Measurements from ENCODE around the gene TCIRG1.

Gene TCIRG1

GRCh38 chr11:68016904-68017817 lies 21.7 kb upstream of the TCIRG1 start:
- DNase-seq, result no peak

GRCh38 chr11:68017980-68018729 lies 20.7 kb upstream of the TCIRG1 start:
- DNase-seq, result no peak

GRCh38 chr11:68018730-68019190 lies 20.1 kb upstream of the TCIRG1 start:
- no peak for DNase-seq

- DNase-seq, result no peak
Measured at GRCh38 chr11:68019486-68019885, 19.3 kb upstream of the TCIRG1 start.

DNA sequence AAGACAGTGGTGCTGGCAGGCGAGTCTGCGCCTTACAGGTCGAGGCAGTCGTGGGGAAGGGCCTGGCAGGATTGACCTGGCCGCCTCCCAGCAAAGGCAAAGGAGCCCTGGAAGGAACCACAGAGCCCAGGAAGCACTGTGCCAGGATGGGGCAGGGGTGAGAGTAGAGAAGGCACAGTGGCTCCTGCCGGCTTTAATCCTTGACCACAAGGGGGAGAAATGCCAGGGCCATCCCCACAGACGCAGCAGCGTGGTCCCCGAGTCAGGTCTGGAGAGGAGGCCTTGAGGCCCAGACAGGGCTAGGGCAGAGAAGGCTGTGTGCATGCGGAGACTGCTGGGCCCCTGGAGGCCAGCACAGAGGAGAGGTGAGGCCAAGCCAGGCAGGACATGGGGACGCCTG lies 18.2 kb upstream of the TCIRG1 start:
- no peak for DNase-seq

DNA sequence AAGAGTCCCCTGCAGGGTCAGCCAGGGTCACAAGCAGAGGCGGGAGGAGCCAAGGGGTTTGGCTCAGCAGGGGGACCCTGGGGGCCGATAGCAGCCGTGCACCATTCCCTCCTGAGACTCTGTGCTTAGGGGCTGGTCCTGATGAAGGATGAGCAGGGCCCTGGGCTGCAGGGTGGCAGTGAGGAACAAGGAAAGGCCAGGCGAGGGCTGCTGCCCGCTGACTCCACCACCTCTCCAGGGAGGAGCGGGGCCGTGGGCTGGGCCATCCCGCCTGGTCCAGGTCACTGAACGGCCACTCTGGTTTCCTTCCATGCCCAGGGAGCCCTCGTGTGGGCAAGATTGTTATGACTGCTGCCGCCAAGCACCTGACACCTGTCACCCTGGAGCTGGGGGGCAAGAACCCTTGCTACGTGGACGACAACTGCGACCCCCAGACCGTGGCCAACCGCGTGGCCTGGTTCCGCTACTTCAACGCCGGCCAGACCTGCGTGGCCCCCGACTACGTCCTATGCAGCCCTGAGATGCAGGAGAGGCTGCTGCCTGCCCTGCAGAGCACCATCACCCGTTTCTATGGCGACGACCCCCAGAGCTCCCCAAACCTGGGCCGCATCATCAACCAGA lies 17.5 kb upstream of the TCIRG1 start:
- peak; percentile 47 for DNase-seq

DNA sequence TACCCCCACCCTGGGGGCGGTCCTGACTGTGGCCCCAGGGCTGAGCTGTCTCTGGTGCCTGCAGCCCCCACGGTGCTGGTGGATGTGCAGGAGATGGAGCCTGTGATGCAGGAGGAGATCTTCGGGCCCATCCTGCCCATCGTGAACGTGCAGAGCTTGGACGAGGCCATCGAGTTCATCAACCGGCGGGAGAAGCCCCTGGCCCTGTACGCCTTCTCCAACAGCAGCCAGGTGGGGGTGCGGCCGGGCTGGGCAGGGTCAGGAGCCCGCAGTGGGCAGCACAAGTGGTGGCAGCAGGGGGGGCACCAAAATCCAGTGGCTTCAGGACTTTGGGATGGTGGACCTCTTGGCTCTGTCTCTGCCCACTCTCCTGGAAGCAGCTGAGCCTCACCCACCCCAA lies 16.3 kb upstream of the TCIRG1 start:
- no peak for DNase-seq

GRCh38 chr11:68024508-68024907 lies 14.3 kb upstream of the TCIRG1 start:
- DNase-seq, result no peak

GRCh38 chr11:68025047-68025446 lies 13.8 kb upstream of the TCIRG1 start:
- DNase-seq, result no peak

DNA sequence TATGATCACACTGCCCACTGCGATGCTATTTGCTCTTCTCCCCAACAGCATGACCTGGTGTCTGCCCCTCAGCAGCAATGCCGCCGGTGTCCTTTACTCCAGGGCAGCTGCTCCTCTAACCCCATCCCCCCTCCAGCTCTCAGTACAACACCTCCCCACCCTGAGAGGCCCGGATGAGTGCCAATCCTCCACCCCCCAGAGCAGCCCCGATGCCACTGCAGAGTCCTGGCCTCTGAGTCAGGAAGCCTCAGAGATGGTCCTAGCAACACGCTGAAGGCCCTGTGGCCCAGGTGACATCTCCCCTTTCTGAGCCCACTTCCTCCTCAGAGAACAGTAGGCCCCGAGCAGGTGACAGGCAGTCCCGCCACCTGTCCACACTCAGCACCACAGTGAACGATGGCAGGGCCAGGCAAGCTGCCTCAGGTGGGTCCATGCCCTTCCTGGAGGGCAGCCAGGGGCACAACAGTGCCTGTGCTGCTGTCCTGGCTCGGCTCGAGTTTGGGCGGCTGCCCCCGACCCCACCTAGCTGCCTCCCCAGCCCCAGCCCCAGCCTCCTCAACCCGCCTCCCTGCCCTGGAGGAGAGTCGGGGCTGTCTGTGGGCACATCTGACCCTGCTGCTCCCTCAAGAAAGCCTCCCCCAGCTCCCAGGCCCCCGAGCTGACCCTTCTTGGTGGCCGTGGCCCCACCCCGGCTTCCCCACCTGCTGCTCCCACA lies 12.3 kb upstream of the TCIRG1 start:
- no peak for DNase-seq

- no peak for DNase-seq
Measured at GRCh38 chr11:68027667-68028066, 11.2 kb upstream of the TCIRG1 start.

- peak; percentile 37 for DNase-seq
Measured at GRCh38 chr11:68028802-68029545, 9.9 kb upstream of the TCIRG1 start.

- peak; percentile 98 for DNase-seq
Measured at GRCh38 chr11:68030318-68031143, 8.3 kb upstream of the TCIRG1 start, which contains the start of gene NDUFS8. NDUFS8 (plus strand) TSS chr11:68030681; CDS start chr11:68032152, 1,471 bp downstream.

DNA sequence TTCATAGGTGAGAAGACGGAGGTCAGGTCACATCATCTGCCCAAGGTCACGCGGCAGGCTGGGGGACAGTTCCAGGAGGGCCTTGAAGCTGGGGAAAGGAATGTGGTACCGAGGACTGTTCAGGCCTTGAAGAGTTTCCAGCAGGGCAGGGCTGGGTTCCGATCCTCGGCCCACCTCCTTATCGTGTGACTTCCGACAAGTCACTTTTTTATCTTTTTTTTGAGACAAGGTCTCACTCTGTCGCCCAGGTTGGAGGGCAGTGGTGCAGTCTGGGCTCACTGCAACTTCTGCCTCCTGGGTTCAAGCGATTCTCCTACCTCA lies 7.7 kb upstream of the TCIRG1 start:
- no peak for DNase-seq

DNA sequence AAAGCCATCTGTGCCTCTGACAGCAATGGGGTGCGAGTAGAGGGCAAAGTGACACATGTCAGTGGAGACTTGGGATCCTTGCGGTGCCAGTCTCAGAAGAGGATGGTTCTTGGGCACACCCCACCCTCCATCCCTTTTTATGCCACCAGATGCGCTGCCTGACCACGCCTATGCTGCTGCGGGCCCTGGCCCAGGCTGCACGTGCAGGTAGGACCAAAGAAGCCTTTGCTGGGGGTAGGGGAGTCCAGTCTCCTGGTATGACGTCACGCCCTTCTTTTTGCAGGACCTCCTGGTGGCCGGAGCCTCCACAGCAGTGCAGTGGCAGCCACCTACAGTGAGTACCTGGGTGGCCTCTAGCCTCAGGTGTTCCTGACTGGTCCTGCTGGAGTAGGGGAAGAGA lies 6.8 kb upstream of the TCIRG1 start:
- no peak for DNase-seq

GRCh38 chr11:68032997-68033707 lies 5.7 kb upstream of the TCIRG1 start:
- no peak for DNase-seq

GRCh38 chr11:68033708-68034045 lies 5.1 kb upstream of the TCIRG1 start:
- no peak for DNase-seq

- no peak for DNase-seq
Measured at GRCh38 chr11:68035266-68035876, 3.5 kb upstream of the TCIRG1 start.

DNA sequence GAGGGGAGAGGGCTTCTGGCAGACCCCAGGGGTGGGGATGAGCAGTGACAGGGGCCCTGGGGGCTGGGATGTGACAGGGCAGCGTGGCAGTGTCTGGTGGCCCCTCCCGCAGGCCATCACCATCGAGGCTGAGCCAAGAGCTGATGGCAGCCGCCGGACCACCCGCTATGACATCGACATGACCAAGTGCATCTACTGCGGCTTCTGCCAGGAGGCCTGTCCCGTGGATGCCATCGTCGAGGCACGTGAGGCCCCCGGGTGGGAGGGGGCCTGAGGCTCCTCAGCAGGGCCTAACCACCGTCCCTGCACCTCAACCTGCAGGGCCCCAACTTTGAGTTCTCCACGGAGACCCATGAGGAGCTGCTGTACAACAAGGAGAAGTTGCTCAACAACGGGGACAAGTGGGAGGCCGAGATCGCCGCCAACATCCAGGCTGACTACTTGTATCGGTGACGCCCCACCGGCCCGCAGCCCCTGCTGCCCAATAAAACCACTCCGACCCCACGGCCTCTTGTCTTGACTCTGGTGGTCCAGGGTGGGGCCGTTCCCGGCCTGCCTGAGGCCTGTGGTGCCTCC lies 2.6 kb upstream of the TCIRG1 start:
- no peak for DNase-seq

DNA sequence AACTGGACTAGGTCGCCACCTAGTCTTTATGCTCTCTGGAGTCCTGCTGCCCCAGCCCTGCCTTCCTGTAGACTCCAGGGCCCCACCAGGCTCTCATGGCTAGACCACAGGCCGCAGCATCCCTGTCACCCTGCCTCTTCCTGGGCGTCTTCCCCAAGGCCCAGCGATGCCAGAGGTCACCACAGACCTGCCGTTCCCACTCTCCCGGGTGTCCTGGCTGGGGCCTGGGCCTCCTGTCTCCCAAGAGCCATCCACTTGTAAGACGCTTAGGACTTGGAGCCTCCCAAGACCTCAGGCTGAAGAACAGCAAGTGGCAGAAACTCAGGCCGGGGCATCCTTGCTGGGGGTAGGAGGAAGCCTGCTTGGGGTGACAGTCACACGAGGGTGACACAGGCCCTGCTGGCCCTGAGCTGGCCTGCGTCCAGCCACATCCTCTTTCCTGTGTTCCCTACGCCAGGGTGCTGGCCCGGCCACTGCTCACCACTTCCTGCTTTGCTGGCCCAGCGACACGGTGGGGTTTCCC lies 2.0 kb upstream of the TCIRG1 start:
- DNase-seq, result no peak
